Measurements from ENCODE around the gene TMEM263. TPM values are rescaled to one million over a fixed set of nuclear protein-coding genes. Genes with fewer than 3 reads are reported as not detected.
A peak's percentile ranks its signal among the peaks of the same experiment; 100 is the strongest.
"Not testable (repeated sequence)": the region's sequence is repeated elsewhere in the genome, so short reads cannot be mapped to it uniquely, and the experiment has no call there.

Gene TMEM263
- total and polyA plus RNA-seq, 9 of the 15 experiments (the other 6 are each of a cell fraction or from before 2014, with no cell fraction given) = 12.6 to 36.7 (median 24.4) TPM

- CTCF ChIA-PET (ENCODE audit: low intra/inter-chr PET ratio); FAIRE-seq; H3K9me3 ChIP-seq (replicated peaks; ENCODE audit: control insufficient read depth, insufficient read depth, low read depth, low read length); H3K27ac ChIP-seq (ENCODE audit: extremely low read depth, low read depth, low read length); H3K36me3 ChIP-seq (ENCODE audit: control insufficient read depth, insufficient read depth, low read length); H3K9ac ChIP-seq (ENCODE audit: insufficient read depth in 1 of 2, low read depth in 2 of 2, low read length in 2 of 2); H3K4me2 ChIP-seq (ENCODE audit: insufficient read depth, low read length); BruUV-seq (replicated peaks); H3K4me3 ChIP-seq; in situ Hi-C loops (cut with MboI); H2AFZ ChIP-seq (ENCODE audit: low read depth, low read length); H3K4me1 ChIP-seq (replicated peaks in 1 of 2; ENCODE audit: control insufficient read depth in 2 of 2, insufficient read depth in 2 of 2, low read length in 2 of 2); H3K79me2 ChIP-seq (ENCODE audit: control insufficient read depth, insufficient read depth, low read length); H4K20me1 ChIP-seq (replicated peaks; ENCODE audit: control insufficient read depth, insufficient read depth, low read length); H3K27me3 ChIP-seq (ENCODE audit: control insufficient read depth in 2 of 2, insufficient read depth in 2 of 2, low read length in 2 of 2); ATAC-seq; DNase-seq (ENCODE audit: extremely low read depth in 1 of 4, low spot score in 3 of 4); H3K9me1 ChIP-seq (ENCODE audit: control insufficient read depth, insufficient read depth, low read length): not testable (repeated sequence)
- TF ChIP-seq ZFP36 (IDR thresholded peaks at IDR 0.05; ENCODE audit: low read depth, low read length, partially characterized antibody) = peak; percentile 44
- peak; percentile 93 for TF ChIP-seq ZNF431 (CRISPR knock-in tag; IDR thresholded peaks at IDR 0.05)
- POLR2A ChIA-PET = interaction anchor here (0.6 kb wide), 1 partner anchor 10 kb away, joined by 3 read pairs; no protein-coding TSS in a partner anchor
- intact Hi-C loops (cut with micrococcal nuclease) = loop anchor here (5.0 kb wide), 1 partner anchor 81 kb away; no protein-coding TSS in a partner anchor
- WGBS (ENCODE audit: insufficient coverage, low coverage, missing lambda C conversion rate) = 35% methylated on average over 2 of the region's 2 CpGs
Measured at GRCh38 chr12:106923594-106923993, 32.1 kb upstream of the TMEM263 start.

DNA sequence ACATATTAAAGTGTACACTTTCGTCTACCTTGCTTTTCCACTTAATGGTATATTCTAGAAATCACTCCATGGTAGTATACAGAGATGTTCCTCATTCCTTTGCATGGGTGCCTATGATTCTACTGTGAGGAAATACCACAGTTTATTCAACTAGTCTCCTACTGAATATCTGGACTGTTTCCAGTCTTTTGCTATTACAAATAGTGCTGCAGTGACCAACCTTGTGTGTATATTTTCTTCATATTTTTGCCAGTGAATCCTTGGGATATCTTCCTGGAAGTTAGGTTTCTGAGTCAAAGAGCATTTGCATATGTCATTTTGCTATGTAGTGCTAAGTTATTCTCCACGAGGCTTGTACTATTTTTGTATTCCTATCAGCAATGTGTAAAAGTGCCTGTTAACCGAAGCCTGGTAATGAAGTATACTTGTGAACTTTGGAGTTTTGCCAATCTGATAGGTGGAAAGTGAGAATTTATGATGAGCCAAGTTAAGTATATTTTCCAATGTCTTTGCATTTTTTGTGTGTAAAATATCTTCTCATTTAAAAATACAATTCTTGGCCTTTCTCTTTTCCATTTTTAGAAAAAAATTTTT, 31.3 kb upstream of the TMEM263 start:
- ChIA-PET POLR2A (interaction anchor here (0.6 kb wide), 1 partner anchor 11 kb away, joined by 3 read pairs; no protein-coding TSS in a partner anchor), CTCF (ENCODE audit: low intra/inter-chr PET ratio) (no interaction called here)
- ATAC-seq (no peak), FAIRE-seq (no peak), DNase-seq (ENCODE audit: extremely low read depth in 1 of 4, low spot score in 3 of 4) (no peak)
- H3K79me2 ChIP-seq (ENCODE audit: control insufficient read depth, insufficient read depth, low read length) = no peaks in the 10 kb centered on the region
- H3K4me1 ChIP-seq (replicated peaks in 1 of 2; ENCODE audit: control insufficient read depth in 2 of 2, insufficient read depth in 2 of 2, low read length in 2 of 2) = no peaks in the 10 kb centered on the region
- no peak overlapping the region for H3K4me2 ChIP-seq (ENCODE audit: insufficient read depth, low read length)
- H4K20me1 ChIP-seq (replicated peaks; ENCODE audit: control insufficient read depth, insufficient read depth, low read length) = no peaks in the 10 kb centered on the region
- no TSS peak for BruUV-seq (replicated peaks)
- no peak overlapping the region for H3K27ac ChIP-seq (ENCODE audit: extremely low read depth, low read depth, low read length)
- no peaks in the 10 kb centered on the region for H3K9me3 ChIP-seq (replicated peaks; ENCODE audit: control insufficient read depth, insufficient read depth, low read depth, low read length)
- H2AFZ ChIP-seq (ENCODE audit: low read depth, low read length) = no peak overlapping the region
- no peak overlapping the region for H3K4me3 ChIP-seq
- H3K9ac ChIP-seq (ENCODE audit: insufficient read depth in 1 of 2, low read depth in 2 of 2, low read length in 2 of 2) = no peak overlapping the region
- in situ Hi-C loops (cut with MboI) (no loop called here), intact Hi-C loops (cut with micrococcal nuclease) (loop anchor here (5.0 kb wide), 1 partner anchor 82 kb away; no protein-coding TSS in a partner anchor)
- no peaks in the 10 kb centered on the region for H3K9me1 ChIP-seq (ENCODE audit: control insufficient read depth, insufficient read depth, low read length)
- H3K36me3 ChIP-seq (ENCODE audit: control insufficient read depth, insufficient read depth, low read length) = no peaks in the 10 kb centered on the region
- 21% methylated on average over 3 of the region's 3 CpGs for WGBS (ENCODE audit: insufficient coverage, low coverage, missing lambda C conversion rate)
- no peaks in the 10 kb centered on the region for H3K27me3 ChIP-seq (ENCODE audit: control insufficient read depth in 2 of 2, insufficient read depth in 2 of 2, low read length in 2 of 2)
- TF ChIP-seq MEIS2 (IDR thresholded peaks at IDR 0.05; ENCODE audit: partially characterized antibody) (peak; percentile 13), ZNF311 (CRISPR knock-in tag; IDR thresholded peaks at IDR 0.05) (no peak), TEAD4 (IDR thresholded peaks at IDR 0.05; ENCODE audit: low read length) (no peak), TEAD4 (CRISPR knock-in tag; IDR thresholded peaks at IDR 0.05; ENCODE audit: borderline replicate concordance) (no peak), SIX5 (IDR thresholded peaks at IDR 0.05; ENCODE audit: borderline replicate concordance in 1 of 2, insufficient read depth in 1 of 2, low read depth in 1 of 2, low read length in 2 of 2) (no peak), MITF (IDR thresholded peaks at IDR 0.05) (no peak), PCBP1 (IDR thresholded peaks at IDR 0.05; ENCODE audit: low read depth, low read length, poor library complexity, severe bottlenecking) (no peak), SOX6 (IDR thresholded peaks at IDR 0.05) (no peak)
- TF ChIP-seq, protein P1, sequence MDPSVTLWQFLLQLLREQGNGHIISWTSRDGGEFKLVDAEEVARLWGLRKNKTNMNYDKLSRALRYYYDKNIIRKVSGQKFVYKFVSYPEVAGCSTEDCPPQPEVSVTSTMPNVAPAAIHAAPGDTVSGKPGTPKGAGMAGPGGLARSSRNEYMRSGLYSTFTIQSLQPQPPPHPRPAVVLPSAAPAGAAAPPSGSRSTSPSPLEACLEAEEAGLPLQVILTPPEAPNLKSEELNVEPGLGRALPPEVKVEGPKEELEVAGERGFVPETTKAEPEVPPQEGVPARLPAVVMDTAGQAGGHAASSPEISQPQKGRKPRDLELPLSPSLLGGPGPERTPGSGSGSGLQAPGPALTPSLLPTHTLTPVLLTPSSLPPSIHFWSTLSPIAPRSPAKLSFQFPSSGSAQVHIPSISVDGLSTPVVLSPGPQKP (CRISPR knock-in tag; IDR thresholded peaks at IDR 0.05) = no peak
